GM23338 (cell line): ENCODE data around the gene SMIM28. TPM values are rescaled to one million over a fixed set of nuclear protein-coding genes. Genes with fewer than 3 reads are reported as not detected.

ENCODE experiments used
- ATAC-seq: fragments of 200-7000 bp; cut with Tn5 transposase; 3 replicates; pipeline ENCODE4 v1.9.1; 2020
- DNase-seq: peaks from one replicate; pipeline ENCODE4 v3.0.0-alpha.2; 2015; ENCODE audit warnings: low spot score
- H2AFZ ChIP-seq: fragments of 200-600 bp; sonication (generic); 2 replicates; pipeline ENCODE4 v1.8.0; 2016; ENCODE audit warnings: antibody characterized with exemption, mild to moderate bottlenecking, moderate library complexity
- H3F3A ChIP-seq: fragments of 200-600 bp; sonication (generic); replicated peaks from 2 replicates; pipeline ENCODE4 v1.8.0; 2017; ENCODE audit warnings: antibody characterized with exemption, mixed run types, low read depth
- H3K27ac ChIP-seq: fragments of 200-600 bp; sonication (generic); 2 replicates; pipeline ENCODE4 v1.6.1; 2016; ENCODE audit warnings: low read depth
- H3K27me3 ChIP-seq: fragments of 200-600 bp; sonication (generic); 2 replicates; pipeline ENCODE4 v1.8.0; 2016; ENCODE audit warnings: mild to moderate bottlenecking, mixed run types, moderate library complexity; ENCODE audit not compliant: insufficient read depth
- H3K36me3 ChIP-seq: fragments of 200-600 bp; sonication (generic); 2 replicates; pipeline ENCODE4 v1.8.0; 2016; ENCODE audit warnings: mild to moderate bottlenecking; ENCODE audit not compliant: insufficient read depth
- H3K4me1 ChIP-seq: fragments of 200-600 bp; sonication (generic); 2 replicates; pipeline ENCODE4 v1.8.0; 2016; ENCODE audit warnings: mild to moderate bottlenecking, moderate library complexity; ENCODE audit not compliant: insufficient read depth
- H3K4me2 ChIP-seq: fragments of 200-600 bp; sonication (generic); 2 replicates; pipeline ENCODE4 v1.7.1; 2017; ENCODE audit warnings: mixed run types
- H3K4me3 ChIP-seq: fragments of 200-600 bp; sonication (generic); 2 replicates; pipeline ENCODE4 v1.6.1; 2016; ENCODE audit warnings: mixed run types
- H3K79me2 ChIP-seq: fragments of 200-600 bp; sonication (generic); replicated peaks from 2 replicates; pipeline ENCODE4 v1.8.0; 2017; ENCODE audit warnings: mild to moderate bottlenecking; ENCODE audit not compliant: insufficient read depth
- H3K9me2 ChIP-seq: fragments of 200-600 bp; sonication (generic); 2 replicates; pipeline ENCODE4 v1.8.0; 2017; ENCODE audit not compliant: insufficient read depth
- H4K20me1 ChIP-seq: fragments of 200-600 bp; sonication (generic); replicated peaks from 2 replicates; pipeline ENCODE4 v1.8.0; 2017; ENCODE audit warnings: mild to moderate bottlenecking; ENCODE audit not compliant: insufficient read depth
- H3K27ac Mint-ChIP-seq: 2 replicates; pipeline ENCODE4 v1.8.0; 2020; ENCODE audit warnings: inconsistent platforms, mild to moderate bottlenecking, moderate library complexity, mixed read lengths
- H3K27me3 Mint-ChIP-seq: 3 replicates; pipeline ENCODE4 v1.8.0; 2022; ENCODE audit warnings: low read depth, mild to moderate bottlenecking, moderate library complexity, mixed read lengths, inconsistent platforms; ENCODE audit not compliant: insufficient read depth, poor library complexity
- H3K36me3 Mint-ChIP-seq: 3 replicates; pipeline ENCODE4 v1.8.0; 2021; ENCODE audit warnings: low read depth, mild to moderate bottlenecking, inconsistent platforms, moderate library complexity, mixed read lengths
- H3K4me1 Mint-ChIP-seq: 3 replicates; pipeline ENCODE4 v1.8.0; 2020; ENCODE audit warnings: mild to moderate bottlenecking, inconsistent platforms, mixed read lengths
- H3K4me3 Mint-ChIP-seq: 3 replicates; pipeline ENCODE4 v1.8.0; 2021; ENCODE audit warnings: moderate library complexity, mild to moderate bottlenecking, inconsistent platforms, mixed read lengths
- H3K9me3 Mint-ChIP-seq: 3 replicates; pipeline ENCODE4 v1.8.0; 2020; ENCODE audit warnings: moderate library complexity, mild to moderate bottlenecking, inconsistent platforms, mixed read lengths
- CTCF ChIP-seq, 2 experiments: fragments of 200-600 bp in 1 of 2; sonication (generic) in 1 of 2; conservative IDR thresholded peaks; 2 replicates each; pipeline versions ENCODE4 v1.5.1 to v1.6.1; 2016 to 2017; ENCODE audit warnings: antibody characterized with exemption in 2 of 2, low read depth in 2 of 2, mild to moderate bottlenecking in 2 of 2, moderate library complexity in 1 of 2
- EZH2 ChIP-seq: fragments of 200-600 bp; sonication (generic); IDR thresholded peaks from one replicate; pipeline ENCODE4 v1.8.0; 2017; ENCODE audit warnings: antibody characterized with exemption, mild to moderate bottlenecking, low read depth; ENCODE audit not compliant: unreplicated experiment
- EZH2phosphoT487 ChIP-seq: fragments of 200-600 bp; sonication (generic); IDR thresholded peaks from one replicate; pipeline ENCODE4 v1.8.1; 2018; ENCODE audit warnings: antibody characterized with exemption; ENCODE audit not compliant: unreplicated experiment
- NANOG ChIP-seq: IDR thresholded peaks from 2 replicates; pipeline ENCODE4 v1.6.1; 2016; ENCODE audit warnings: antibody characterized with exemption, borderline replicate concordance
- POLR2AphosphoS5 ChIP-seq: IDR thresholded peaks from 2 replicates; pipeline ENCODE4 v1.6.1; 2016; ENCODE audit warnings: antibody characterized with exemption, low read depth
- REST ChIP-seq: IDR thresholded peaks from one replicate; pipeline ENCODE4 v1.6.1; 2018; ENCODE audit warnings: antibody characterized with exemption; ENCODE audit not compliant: unreplicated experiment
- STAT1 ChIP-seq: IDR thresholded peaks from one replicate; pipeline ENCODE4 v1.6.1; 2016; ENCODE audit warnings: antibody characterized with exemption; ENCODE audit not compliant: unreplicated experiment
- ZNF114 ChIP-seq: fragments of 250-450 bp; sonication (Bioruptor Pico); IDR thresholded peaks from 2 replicates; pipeline ENCODE4 v1.5.0; 2020; ENCODE audit warnings: mild to moderate bottlenecking, moderate library complexity
- ZNF462 ChIP-seq: fragments of 250-450 bp; sonication (Bioruptor Pico); IDR thresholded peaks from 2 replicates; pipeline ENCODE4 v1.5.0; 2020; ENCODE audit warnings: mild to moderate bottlenecking, moderate library complexity
- polyA plus RNA-seq: library from polyadenylated mRNA; unstranded; fragments of >200 nt; fragmentation: Nextera tagmentation; extraction: Ambion mirVana; gene quantifications from 2 replicates; pipeline ENCODE4 v1.2.1, GENCODE V29; 2016
- total RNA-seq: library from RNA; depleted of rRNA; stranded (reverse); fragments of >200 nt; shearing (Covaris generic); gene quantifications from 2 replicates; pipeline ENCODE4 v1.2.3, GENCODE V29; 2014

The SMIM28 gene
- total and polyA plus RNA-seq, 2 experiments from 2014 or later, result not detected

- no peak for TF ChIP-seq ZNF462
- TF ChIP-seq POLR2AphosphoS5, result no peak
- no peak for TF ChIP-seq NANOG
- TF ChIP-seq EZH2, result no peak
- no peak for TF ChIP-seq CTCF (conservative IDR thresholded peaks at IDR 0.05; ENCODE audit: low read depth in 2 of 2)
- no peak for TF ChIP-seq EZH2phosphoT487
- no peak for TF ChIP-seq ZNF114 (CRISPR knock-in tag)
- no peak for TF ChIP-seq STAT1
Measured at GRCh38 chr6:138427701-138428100, 50.0 kb downstream of the SMIM28 start (continued).

GRCh38 chr6:138428944-138429598, 51.4 kb downstream of the SMIM28 start:
- H3K36me3 Mint-ChIP-seq, result peaks cover 20% of the 10 kb centered on the region
- peaks cover 4% of the 10 kb centered on the region for H3K27me3 Mint-ChIP-seq
- H3K36me3 ChIP-seq, result no peaks in the 10 kb centered on the region
- no peaks in the 10 kb centered on the region for H4K20me1 ChIP-seq
- no peaks in the 10 kb centered on the region for H3K4me1 ChIP-seq
- H3K27ac Mint-ChIP-seq, result no peak overlapping the region
- H3F3A ChIP-seq, result 0 out of 2 replicates have a peak, but pooled peaks cover 7% of the 10 kb centered on the region
- no peak overlapping the region for H3K4me2 ChIP-seq
- H3K27ac ChIP-seq, result 0 out of 2 replicates have a peak overlapping the region, but pooled peaks have one; percentile 2
- ATAC-seq (peak; percentile 23; the same call in 2 of the 3 replicates), DNase-seq (peak; percentile 75)
- no peaks in the 10 kb centered on the region for H3K9me2 ChIP-seq
- H3K4me3 ChIP-seq, result no peak overlapping the region
- TF ChIP-seq REST, result no peak
- peak; percentile 63 to 85 for TF ChIP-seq CTCF (conservative IDR thresholded peaks at IDR 0.05; ENCODE audit: low read depth in 2 of 2)
- H3K4me3 Mint-ChIP-seq, result no peak overlapping the region
- no peak overlapping the region for H2AFZ ChIP-seq
- H3K4me1 Mint-ChIP-seq, result peaks cover 19% of the 10 kb centered on the region
- no peaks in the 10 kb centered on the region for H3K9me3 Mint-ChIP-seq
- H3K27me3 ChIP-seq, result no peaks in the 10 kb centered on the region
- no peaks in the 10 kb centered on the region for H3K79me2 ChIP-seq
